Activated effector memory CD4-positive, alpha-beta T cell treated with Interleukin-2 at 50 U/mL for 16 hours (primary cell): Measurements from ENCODE around the gene RNF215.

Source experiments
- DNase-seq: peaks from one replicate; pipeline ENCODE4 v3.0.0-alpha.2; 2020

The RNF215 gene

DNA sequence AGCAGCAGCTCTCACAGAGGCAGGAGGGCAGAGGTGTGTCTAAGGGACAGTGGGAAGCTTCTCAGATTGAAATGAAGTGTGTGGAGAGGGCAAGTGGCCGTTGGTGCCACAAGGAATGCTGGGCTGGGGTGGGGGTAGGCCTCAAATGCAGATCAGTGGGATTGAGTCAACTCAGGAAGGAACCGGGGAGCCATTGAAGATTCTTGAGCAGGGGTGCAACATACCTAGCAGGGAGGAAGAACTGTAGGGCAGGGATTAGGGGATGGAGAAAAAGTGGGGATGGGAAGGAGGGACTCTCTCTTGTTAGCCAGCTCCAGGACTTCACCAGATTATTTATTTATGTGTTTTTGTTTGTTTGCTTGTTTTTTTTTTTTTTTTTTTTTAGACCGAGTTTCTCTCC, 6.7 kb upstream of the RNF215 start:
- no peak for DNase-seq

DNA sequence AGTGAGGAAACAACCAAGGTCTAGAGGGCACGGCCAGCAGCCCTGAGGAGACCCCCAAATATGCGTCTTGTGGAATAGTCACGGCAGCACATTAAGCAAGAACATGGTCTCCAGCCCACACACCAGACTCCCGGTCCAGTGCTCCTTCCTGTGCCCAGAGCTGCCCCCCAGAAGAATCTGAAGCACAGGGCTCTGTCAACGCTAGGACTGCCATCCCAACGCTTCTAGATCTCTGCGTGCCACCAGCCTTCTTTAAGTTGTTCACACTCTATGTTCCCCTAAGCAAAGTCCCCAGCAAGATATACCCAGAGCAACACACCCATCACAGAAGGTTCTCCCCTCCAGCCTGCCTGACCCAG, 6.1 kb upstream of the RNF215 start:
- no peak for DNase-seq

DNA sequence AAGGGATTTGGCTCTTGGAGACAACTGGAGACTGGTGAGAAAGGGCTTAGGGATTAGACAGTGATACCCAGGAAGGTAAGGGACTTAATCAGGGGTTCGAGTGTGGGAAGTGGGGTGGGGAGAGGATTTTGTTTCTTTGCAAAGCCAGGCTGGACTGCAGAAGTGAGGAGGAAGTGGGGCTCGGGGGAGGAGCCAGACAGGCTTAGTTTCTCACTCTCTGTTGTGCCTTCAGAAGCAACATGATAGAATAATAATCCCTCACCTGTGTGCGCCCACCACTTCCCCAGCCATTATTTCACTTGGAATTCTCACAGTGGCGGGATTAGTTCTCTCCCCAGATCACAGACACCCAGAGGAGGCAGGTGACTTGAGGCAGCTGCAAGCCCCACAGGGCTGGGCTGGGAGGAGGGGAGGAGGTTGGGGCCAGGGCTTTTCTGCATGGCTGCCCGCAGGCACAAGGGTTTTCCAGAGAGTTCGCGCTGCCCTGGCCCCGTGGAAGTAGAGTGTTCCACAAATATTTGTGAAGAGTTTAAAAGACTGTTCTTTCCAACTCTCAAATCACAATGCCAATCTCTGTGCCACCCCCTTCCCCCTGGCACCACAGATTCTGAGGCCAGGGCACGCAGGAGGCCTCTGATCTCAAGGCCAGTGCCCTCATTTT, 5.6 kb upstream of the RNF215 start:
- no peak for DNase-seq

DNA sequence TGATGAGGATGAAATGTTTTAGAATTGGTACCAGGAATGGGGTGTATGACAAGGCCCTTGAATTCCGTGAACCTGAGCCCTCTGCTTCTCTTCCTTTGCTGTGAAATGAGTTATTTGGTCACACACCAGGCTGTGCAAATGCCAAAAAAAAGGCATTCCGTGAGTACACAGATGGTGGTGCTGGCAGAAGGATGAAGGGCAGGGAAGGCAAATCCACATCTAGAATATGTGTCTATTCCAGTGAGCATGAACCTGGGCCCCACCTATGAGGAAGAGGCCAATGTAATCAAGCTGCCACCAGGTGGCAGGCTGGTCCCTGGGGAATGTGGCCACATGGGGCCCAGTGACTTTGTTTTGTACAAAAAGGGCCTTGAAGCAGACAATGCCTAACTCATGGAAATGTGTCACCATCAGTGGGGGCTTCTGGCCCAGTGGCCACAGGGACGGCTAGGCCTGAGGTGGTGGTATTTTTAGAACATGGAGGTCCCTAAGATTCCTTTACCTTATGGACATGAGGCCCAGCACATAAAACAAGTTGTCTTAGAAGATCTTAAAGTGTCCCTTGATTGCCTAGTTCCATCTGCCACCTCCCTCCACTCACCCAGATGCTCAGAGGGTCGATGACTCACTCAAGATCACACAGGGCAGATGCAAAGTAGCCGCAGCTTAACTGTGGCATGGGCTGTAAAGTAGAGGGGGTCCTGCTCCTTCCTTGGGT, 3.9 kb upstream of the RNF215 start:
- peak; percentile 62 for DNase-seq

DNA sequence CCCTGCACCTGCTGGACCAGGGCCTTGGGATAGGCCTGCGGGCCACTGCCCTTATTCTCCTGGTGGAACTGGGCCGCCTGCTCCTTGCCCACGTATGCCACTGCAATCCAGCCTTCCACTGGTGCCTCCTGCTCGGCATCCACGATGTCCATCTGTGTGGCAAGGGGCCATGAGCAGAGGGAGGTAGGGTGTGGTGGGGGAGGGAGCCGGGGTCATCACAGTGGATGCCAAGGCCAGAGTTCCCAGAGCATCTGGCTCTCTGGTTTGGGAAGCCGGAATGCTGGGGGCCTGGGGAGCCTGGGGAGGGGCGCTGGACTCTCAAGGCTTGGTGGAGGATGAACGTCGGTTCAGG, 627 bp downstream of the RNF215 start:
- DNase-seq, result no peak

DNA sequence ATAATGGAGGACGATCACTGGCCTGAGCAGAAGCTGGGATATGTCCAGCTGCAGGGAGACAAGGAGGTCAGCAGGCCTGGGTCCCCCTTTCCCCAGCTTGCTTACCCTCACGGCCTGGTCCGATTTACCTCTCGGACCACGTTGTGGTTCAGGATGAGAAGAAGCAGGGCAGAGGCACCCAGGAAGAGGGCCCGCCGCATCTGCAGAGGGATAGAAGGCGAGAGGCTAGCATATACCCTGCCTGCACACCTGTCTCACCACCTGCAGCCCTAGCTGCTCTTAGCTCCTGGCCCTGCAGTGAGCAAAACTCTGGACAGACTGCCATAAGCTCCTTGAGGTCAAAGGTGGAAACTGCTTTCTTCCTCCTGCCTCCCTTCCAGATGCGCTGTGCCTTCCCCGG, 1.3 kb downstream of the RNF215 start:
- no peak for DNase-seq

DNA sequence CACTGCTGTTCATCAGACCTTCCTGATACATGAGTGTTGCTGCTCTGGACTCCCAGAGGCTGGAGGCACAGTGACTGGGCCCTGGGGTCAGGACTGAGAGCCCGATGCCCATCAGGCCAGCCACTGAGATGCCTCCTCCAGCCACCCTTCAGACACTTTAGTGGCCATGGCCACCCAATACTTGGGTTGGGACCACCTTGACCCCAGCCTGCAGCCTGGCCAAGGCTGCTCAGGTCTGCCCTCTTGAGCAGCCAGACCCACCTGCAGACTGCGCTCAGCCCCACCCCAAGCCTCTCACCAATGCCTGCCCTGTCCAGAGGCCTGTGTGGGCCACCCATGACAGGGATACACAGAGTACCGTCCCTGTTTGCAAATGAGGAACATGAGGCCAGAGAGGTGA, 4.2 kb downstream of the RNF215 start:
- DNase-seq, result no peak

DNA sequence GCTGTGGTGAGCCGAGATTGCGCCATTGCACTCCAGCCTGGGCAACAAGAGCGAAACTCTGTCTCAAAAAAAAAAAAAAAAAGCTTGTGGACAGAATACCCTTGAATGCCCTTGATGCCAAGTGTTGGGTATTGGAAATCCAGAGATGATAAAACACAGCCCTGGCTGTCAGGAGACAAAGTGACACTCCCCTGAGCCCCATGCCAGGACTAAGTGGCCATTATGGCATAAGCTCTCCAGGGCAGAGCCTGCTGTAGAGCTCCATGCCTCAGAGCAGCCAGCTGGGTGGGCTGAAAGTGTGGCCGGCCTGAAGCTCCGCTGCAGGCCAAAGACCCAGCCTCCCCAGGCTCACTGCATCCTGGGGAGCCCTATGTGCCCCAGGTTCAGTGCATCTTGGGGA, 4.9 kb downstream of the RNF215 start:
- no peak for DNase-seq

DNA sequence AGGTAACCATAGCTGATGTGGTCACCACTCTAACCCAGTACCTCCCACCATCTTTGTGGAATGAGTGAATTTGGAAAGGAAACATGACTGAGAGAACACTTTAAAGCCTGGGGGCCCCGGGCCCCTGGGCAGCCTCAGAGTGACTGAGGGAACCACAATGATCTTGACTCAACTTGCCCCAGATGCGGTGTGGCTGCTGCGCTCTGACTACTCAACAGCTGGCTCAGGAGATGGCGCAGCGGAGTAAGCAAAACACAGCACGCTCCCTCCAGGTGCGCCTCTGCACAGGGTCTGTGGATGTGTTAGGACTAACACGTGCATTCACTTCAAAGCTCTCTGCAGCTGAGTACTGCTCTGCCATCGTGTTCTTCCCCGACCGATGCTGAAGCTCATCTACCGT, 5.9 kb downstream of the RNF215 start:
- no peak for DNase-seq

DNA sequence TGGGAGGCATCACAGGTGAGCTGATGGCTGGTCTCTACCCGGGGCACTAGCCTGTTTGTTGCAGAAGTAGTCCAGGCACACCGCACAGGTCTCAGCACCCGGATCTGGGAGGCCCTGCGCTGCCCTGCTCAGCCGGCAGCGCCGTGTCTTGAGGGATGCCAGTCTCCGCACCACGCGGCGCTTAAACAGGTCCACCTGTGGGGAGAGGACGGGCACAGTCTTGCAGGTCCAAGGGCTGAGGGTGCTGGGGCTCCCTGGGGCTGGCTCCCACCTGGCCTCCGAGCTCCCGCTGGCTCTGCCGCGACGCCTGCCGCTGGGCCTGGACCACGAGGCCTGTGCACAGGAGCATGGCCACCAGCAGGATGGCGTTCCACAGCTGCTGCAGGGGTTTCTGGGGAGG, 7.2 kb downstream of the RNF215 start:
- no peak for DNase-seq

DNA sequence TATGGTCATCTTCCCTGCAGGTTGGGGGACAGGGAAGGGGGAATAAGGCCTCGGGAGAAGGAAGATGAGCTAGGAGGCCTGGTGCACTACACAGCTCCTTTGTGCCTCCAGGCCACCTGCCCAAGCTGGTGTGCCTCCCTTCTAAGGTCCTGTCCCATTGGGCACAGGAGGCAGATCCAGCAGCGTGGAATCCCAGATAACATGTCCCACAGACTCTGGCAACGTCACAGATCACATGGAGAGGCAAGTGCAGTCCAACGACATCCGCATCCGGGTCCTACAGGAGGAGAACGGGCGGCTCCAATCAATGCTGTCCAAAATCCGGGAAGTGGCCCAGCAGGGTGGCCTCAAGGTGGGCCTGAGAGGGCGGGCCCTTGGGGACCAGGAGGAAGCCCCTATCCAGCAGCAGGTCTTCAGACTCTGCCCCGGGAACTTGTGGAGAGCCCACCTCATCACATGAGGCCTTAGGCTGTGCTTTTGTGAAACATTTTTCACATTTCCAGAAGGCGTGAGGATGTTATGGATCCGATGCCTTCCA, 11.8 kb downstream of the RNF215 start:
- no peak for DNase-seq

DNA sequence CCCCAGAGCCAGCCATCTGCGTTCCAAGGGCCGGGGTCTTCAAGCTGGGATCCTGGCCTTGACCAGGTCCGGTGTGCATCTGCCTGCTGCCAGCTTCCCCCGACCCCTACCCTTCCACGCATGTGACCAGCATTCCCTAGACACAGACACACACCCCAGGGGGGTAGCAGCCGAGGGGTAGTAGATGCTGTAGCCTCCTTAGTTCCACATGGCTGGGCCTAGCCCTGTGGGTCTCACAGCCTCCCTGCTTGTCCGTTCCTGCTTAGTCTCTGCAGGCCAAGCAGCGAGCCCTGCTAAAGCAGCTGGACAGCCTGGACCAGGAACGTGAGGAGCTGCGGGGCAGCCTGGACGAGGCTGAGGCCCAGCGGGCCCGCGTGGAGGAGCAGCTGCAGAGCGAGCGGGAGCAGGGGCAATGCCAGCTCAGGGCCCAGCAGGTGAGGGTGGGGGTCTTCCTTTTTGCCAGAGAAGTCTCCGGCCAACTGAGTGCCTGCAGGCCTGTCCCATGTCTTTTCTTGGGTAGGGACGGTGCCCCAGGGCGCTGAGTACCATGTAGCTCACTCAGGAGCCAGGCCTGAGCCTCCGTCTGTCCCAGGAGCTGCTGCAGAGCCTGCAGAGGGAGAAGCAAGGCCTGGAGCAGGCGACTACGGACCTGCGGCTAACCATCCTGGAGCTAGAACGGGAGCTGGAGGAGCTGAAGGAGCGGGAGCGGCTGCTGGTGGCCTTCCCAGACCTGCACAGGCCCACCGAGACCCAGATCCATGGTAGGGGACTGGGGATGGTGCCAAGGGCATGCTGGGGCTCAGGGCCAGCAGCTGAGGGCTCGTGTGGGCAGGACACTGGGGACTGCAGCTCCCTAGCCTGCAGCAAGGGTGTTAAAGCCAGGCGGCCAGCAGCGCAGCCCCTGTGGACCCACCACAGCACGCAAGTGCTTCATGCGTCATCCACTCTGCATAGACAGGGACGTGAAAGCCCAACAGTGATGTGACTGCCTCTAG, 13.6 kb downstream of the RNF215 start:
- DNase-seq, result no peak

DNA sequence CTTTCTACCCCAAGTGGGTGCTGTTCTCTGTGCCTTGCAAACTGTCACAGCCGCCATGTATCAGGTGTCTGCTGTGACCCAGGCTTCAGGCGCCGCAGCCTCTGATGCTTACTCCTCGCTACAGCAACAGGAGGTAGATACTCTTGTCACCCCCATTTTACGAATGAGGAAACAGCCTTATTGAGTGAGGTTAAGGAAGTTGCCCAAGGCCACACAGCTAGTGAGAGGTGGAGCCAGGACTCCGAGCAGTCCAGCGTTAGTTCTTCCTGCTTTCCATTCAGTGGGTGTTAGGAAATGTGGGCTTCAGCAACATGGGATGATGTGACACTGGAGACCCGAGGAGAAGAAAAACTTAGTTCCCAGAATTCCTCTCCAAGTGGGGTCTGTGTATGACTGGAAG, 14.3 kb downstream of the RNF215 start:
- no peak for DNase-seq

DNA sequence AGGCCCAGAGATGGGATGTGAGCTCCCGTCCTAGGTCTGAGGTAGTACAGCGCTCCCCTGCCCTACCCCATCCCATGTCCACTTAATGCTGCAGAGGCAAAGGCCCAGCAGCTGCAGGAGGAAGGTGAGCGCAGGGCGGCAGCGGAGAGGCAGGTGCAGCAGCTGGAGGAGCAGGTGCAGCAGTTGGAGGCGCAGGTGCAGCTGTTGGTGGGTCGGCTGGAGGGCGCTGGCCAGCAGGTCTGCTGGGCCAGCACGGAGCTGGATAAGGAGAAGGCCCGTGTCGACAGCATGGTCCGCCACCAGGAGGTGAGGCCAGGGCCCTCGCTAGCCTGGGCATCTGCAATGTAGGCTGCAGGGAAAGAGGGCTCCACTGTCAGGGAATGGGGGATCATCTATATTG, 15.2 kb downstream of the RNF215 start:
- DNase-seq, result no peak

DNA sequence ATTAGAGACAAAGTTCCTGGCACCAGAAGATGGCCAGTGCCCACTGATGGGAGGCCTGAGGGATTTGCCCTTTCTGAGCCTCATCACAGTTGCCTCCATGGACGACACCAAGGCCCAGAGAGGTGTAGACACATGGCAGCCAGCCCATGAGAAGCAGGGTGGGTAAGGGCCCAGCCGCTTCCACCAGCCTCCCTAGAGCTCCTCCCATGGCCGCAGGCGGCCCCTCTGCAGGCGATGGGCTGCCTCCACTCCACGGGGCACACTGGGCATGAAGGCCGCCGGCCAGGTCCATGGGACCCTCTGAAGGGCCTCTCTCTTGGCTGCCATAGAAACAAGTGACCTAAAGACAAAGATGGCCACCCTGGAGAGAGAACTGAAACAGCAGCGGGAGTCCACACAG, 15.9 kb downstream of the RNF215 start:
- no peak for DNase-seq

DNA sequence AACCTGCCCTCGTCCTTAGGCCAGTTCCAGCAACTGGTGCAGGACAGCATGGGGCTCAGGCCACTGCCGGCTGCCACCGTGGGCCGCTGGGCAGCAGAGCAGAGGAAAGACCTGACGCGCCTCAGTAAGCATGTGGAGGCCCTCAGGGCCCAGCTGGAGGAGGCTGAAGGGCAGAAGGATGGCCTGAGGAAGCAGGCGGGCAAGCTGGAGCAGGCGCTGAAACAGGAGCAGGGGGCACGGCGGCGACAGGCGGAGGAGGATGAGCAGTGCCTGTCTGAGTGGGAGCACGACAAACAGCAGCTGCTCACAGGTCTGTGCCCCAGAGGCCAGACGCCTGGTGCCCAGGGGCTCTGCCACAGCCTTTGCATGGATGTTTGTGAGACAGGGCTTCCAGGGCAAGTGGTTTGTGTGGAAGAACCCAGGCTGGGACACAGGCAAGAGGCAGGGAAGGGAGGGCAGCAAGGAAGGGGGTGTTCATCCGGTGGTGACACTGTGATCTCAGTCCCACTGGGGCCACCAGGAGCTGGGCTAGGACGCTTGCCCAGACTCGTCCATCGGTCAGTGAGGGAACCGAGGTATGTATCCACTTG, 16.5 kb downstream of the RNF215 start:
- DNase-seq, result no peak

DNA sequence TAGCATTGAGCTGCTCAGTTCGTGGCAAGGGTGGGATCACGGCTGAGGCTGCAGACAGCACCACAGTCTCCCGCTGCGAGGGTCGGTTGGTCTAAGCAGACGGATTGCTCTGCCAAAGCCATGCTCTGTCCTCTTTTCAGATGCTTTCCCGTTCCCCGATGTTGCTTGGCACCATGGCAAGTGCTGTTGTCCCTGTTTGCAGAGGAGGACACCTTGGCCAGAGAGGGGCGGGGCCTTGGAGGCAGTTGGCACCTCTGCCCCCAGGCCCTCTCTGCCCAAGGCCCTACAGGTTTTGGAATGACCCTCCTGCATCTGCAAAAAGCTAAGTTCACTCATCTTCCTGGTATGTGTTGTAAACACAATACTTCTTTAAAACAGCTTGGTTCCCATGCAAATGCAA, 18.8 kb downstream of the RNF215 start:
- DNase-seq, result no peak

DNA sequence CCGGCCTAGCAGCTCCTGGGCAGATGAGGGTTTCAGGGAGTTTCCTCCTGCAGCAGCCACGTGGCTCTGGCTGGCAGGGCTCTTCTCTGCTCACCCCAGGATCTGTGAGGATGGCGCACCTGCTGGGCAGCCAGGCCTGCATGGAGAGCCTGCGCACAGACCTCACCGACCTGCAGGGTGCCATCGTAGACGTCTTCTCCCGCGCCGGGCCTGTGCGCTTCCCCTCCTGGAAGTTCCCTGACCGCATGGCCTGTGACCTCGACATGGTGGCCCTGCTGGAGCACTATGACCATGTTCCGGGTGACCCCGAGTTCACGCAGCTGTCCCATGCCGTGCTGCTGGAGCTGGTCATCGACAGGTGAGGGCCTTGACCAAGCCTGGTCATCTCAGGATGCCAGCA, 21.3 kb downstream of the RNF215 start:
- no peak for DNase-seq

DNA sequence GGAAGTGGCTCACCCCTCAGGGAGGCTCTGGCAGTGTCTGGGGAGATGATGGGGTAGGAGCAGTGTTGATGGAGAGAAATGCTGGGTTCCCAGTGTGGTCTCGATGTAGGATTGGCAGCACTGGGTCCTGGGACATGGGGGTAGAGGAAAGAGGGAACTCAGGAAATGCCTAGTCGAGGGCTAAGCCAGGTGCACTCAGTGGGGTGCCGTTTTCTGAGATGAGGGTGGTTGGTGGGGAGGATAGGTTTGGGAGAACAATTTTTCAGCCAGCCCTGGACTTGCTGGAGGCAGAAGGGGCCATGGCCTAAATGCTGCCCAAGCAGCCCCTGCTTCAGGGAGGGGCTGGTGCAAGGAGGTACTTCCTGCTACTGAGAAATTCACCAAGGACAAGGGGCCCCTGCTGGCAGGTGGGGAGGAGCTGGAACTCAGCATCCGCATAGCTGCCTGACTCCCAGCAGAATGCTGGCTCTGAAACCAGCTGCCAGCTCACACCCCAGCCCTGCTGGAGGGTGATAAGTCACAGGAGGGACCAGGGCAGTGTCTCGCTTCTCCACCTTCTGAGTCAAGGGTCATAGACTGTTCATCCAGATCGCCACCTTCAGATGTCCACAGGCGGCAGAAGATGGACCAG, 24.4 kb downstream of the RNF215 start:
- no peak for DNase-seq

DNA sequence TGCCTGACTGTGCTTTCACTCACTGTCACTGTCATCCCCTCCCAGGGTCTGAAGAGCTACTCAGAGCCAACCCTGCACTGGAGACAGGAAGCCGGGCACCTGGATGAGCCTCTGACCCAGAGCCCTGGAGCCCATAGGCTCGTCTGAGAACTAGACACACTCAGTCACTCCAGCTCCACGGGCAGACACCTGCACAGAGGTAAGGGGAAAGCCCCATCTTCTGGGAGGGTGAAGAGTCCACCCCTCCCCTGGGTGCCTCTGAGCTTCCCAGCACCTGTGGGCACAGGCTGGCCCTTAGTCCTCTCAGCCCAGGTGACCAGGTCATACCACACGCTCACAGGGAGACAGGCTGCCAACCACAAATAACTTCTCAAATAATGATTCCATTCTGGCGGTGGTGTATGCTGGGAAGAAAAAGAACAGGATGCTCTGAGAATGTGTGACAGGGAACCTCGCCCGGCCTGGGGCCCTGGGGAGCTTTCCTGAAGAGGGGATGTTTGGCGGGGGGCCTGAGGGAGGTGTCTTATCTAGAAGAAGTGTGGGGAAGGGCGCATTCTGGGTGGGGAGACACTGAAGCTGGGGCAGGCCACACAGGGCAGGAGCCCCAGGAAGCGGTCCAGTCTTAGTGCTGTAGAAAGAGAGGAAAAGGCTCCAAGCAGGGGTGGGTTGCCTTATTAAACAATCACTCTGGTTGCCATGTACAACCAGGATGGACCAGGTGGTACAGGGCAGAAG, 25.1 kb downstream of the RNF215 start:
- DNase-seq, result no peak

DNA sequence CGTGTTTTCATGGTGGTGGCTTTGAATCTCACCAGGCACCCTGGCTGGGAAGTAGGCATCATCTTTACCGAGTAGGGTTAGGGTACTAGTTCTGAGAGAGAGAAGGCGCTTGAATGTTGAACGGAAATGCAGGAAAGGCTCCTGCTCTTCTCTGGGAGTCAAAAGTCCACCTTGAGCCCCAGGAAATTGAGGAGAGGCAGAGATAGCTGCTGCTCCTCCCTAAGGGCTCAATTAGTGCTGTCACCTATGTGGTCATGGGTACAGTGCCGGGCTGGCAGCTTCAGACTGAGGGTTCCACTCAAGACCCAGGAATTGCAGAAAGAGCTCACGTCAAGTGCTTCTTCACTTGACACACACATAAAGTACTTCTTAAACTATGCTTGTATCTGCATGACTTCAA, 28.7 kb downstream of the RNF215 start:
- no peak for DNase-seq

DNA sequence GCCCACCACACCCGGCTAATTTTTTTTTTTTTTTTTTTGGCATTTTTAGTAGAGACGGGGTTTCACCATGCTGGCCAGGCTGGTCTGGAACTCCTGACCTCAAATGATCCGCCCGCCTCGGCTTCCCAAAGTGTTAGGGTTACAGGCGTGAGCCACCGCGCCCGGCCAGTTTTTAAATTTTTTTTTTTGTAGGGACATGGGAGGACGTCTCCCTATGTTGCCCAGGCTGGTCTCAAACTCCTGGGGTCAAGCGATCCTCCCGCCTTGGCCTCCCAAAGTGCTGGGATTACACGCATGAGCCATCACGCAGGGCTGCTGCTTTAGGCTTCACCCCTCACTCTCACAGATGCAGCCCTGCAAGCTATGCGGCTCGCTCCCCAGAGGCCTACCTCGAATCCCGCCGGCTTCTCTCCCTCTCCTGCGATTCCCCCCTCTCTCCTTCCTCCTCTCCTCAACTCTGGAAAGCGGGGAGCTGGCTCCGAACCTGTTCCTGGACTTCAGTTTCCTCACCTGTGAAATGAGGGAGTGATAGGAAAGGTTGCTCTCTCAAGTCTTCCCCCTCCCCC, 29.5 kb downstream of the RNF215 start:
- DNase-seq, result no peak
